ENCODE measurements around the gene TGFB1.

The TGFB1 gene

DNA sequence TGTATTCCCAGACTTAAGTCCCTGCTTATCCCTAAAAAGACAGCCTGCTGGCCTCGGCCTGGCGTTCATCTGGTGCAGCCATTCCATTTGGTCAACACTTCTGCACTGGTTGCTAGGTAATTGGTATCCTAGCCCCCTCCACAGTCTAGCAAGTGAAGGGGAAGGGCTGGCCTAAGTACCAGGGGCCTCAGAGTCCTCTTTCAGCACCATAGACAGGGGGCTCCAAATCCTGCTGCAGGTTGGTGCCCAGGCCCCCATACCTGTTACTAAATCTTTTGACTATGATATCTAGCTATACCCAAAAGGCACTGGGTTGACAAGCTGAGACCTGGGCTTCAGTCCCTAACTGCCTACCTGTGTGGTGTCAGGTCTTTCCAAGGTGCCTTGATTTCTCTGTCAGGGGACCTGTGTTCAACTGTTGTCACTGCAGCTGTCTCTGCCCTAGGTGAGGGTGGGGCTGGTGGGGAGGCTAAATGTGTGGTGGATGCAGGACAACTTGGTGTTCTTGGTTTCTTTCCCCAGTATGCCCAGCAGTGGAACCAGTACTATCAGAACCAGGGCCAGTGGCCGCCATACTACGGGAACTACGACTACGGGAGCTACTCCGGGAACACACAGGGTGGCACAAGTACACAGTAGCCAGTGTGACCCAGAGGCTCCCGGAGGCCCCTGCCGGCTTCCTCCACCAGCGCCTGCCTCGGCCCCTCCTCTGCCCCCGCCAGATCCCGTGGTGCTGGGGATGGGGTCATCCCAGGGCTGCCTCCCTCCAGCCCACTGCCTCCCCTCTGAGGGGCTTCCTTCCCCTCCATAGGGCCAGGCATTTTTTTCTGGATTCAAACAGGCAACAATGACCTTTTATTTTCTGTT, 47.6 kb downstream of the TGFB1 start:
- H3K9ac ChIP-seq, result peak overlapping the region; percentile 2; the same call in 1 of the 2 replicates
- H3K4me3 ChIP-seq (IDR thresholded peaks at IDR 0.05; ENCODE audit: insufficient read depth, low read depth, low read length), result no peak overlapping the region

DNA sequence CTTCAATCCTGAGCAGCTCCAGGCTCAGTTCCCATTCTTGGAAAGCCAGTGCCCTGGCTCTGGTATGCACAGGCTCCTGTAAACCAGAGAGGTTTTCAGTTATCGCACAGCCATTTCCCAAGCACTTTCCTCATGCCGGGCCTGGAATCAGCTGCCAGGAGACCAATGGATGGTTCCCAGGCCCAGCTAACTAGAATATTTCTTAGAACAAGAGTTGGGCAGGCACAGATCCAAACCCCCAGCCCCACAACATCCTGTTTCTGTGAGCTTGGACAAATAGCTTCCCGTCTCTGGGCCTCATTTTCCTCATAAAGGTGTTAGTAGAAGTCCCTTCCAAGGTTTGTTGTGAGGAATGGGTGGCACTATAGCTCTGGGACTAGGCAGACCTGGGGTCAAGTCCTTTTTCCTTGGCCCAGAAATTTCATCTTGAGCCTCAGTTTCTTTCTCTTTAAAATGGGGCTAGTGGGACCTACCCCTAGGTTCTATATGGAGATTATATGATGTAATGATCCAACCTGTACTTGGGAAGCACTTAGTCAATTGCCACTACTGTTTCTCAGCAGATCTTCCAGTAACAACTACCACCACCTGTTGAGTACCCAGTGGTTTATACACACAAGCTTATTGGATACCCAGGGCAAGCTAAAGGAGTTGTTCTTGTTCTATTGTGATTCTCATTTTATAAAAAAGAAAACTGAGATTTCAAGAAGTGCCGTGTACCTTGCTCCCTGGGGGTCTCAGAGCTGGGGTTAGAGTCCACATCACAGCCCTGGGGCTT, 48.8 kb downstream of the TGFB1 start:
- Histone ChIP-seq H2AFZ (ENCODE audit: low read depth) (no peak overlapping the region), H3K36me3 (ENCODE audit: insufficient read depth) (peaks cover 8% of the 10 kb centered on the region; the same call in 1 of the 2 replicates), H3K4me2 (no peak overlapping the region), H3K79me2 (ENCODE audit: insufficient read depth, low read depth) (no peaks in the 10 kb centered on the region), H3K9ac (no peak overlapping the region), H3K27me3 (ENCODE audit: insufficient read depth, low read depth) (no peaks in the 10 kb centered on the region), H4K20me1 (ENCODE audit: insufficient read depth) (no peaks in the 10 kb centered on the region), H3K27ac (peak overlapping the region; percentile 0; the same call in 1 of the 2 replicates), H3K4me3 (IDR thresholded peaks at IDR 0.05; ENCODE audit: insufficient read depth, low read depth, low read length) (no peak overlapping the region), H3K4me1 (ENCODE audit: low read depth, poor library complexity, severe bottlenecking) (peaks cover 51% of the 10 kb centered on the region)
- TF ChIP-seq, protein P1, sequence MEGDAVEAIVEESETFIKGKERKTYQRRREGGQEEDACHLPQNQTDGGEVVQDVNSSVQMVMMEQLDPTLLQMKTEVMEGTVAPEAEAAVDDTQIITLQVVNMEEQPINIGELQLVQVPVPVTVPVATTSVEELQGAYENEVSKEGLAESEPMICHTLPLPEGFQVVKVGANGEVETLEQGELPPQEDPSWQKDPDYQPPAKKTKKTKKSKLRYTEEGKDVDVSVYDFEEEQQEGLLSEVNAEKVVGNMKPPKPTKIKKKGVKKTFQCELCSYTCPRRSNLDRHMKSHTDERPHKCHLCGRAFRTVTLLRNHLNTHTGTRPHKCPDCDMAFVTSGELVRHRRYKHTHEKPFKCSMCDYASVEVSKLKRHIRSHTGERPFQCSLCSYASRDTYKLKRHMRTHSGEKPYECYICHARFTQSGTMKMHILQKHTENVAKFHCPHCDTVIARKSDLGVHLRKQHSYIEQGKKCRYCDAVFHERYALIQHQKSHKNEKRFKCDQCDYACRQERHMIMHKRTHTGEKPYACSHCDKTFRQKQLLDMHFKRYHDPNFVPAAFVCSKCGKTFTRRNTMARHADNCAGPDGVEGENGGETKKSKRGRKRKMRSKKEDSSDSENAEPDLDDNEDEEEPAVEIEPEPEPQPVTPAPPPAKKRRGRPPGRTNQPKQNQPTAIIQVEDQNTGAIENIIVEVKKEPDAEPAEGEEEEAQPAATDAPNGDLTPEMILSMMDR (conservative IDR thresholded peaks at IDR 0.05; ENCODE audit: low read depth, low read length), result no peak

More for the DNA sequence above, 47.6 kb downstream of the TGFB1 start:
- H2AFZ ChIP-seq (ENCODE audit: low read depth), result no peak overlapping the region
- peaks cover 48% of the 10 kb centered on the region for H3K4me1 ChIP-seq (ENCODE audit: low read depth, poor library complexity, severe bottlenecking)
- peaks cover 8% of the 10 kb centered on the region; the same call in 1 of the 2 replicates for H3K36me3 ChIP-seq (ENCODE audit: insufficient read depth)
- no peak overlapping the region; the same call in 1 of the 2 replicates for H3K4me2 ChIP-seq
- peaks cover 6% of the 10 kb centered on the region for H3K79me2 ChIP-seq (ENCODE audit: insufficient read depth, low read depth)
- no peaks in the 10 kb centered on the region for H4K20me1 ChIP-seq (ENCODE audit: insufficient read depth)
- TF ChIP-seq, protein P1 (conservative IDR thresholded peaks at IDR 0.05; ENCODE audit: low read depth, low read length), result no peak
- H3K27me3 ChIP-seq (ENCODE audit: insufficient read depth, low read depth), result no peaks in the 10 kb centered on the region
- H3K27ac ChIP-seq, result peak overlapping the region; percentile 95; the same call in 1 of the 2 replicates

DNA sequence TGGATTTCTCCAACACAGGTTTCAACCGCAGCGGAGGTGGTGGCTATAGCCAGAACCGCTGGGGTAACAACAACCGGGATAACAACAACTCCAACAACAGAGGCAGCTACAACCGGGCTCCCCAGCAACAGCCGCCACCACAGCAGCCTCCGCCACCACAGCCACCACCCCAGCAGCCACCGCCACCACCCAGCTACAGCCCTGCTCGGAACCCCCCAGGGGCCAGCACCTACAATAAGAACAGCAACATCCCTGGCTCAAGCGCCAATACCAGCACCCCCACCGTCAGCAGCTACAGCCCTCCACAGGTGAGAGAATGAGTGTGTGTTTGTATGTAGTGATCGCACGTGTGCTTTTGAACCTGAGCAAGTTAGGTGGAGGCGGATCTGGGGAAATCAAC, 49.8 kb downstream of the TGFB1 start:
- Histone ChIP-seq H3K4me1 (ENCODE audit: low read depth, poor library complexity, severe bottlenecking) (peaks cover 53% of the 10 kb centered on the region), H4K20me1 (ENCODE audit: insufficient read depth) (no peaks in the 10 kb centered on the region), H3K4me2 (no peak overlapping the region), H3K79me2 (ENCODE audit: insufficient read depth, low read depth) (peaks cover 5% of the 10 kb centered on the region; the same call in 1 of the 2 replicates), H3K27me3 (ENCODE audit: insufficient read depth, low read depth) (no peaks in the 10 kb centered on the region), H3K27ac (no peak overlapping the region), H3K36me3 (ENCODE audit: insufficient read depth) (peaks cover 8% of the 10 kb centered on the region; the same call in 1 of the 2 replicates), H2AFZ (ENCODE audit: low read depth) (no peak overlapping the region), H3K4me3 (IDR thresholded peaks at IDR 0.05; ENCODE audit: insufficient read depth, low read depth, low read length) (no peak overlapping the region), H3K9ac (no peak overlapping the region)
- TF ChIP-seq, protein P1 (conservative IDR thresholded peaks at IDR 0.05; ENCODE audit: low read depth, low read length), result no peak

DNA sequence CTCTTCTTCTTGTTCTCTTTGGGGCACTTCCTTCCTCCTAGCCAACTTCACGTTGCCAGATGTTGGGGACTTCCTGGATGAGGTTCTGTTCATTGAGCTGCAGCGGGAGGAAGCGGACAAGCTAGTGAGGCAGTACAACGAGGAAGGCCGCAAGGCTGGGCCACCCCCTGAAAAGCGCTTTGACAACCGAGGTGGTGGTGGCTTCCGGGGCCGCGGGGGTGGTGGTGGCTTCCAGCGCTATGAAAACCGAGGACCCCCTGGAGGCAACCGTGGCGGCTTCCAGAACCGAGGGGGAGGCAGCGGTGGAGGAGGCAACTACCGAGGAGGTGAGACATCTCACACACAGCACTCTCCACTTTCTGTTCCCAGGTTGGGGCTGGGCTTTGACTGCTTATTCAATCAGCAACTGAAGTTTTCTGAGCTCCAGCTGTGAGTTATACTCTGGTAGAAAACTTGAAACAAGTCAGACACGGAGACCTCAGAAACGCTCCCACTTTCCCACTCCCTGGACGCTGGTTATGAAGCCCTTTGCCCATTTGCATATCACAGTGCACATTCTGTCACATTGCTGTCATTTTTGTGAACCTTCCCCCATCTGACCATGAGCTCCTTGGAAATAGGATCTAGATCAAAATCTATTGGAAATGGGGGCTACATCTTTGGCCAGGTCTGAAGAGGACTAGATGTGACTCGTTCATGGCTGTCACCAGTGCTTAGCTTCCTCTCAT, 50.9 kb downstream of the TGFB1 start:
- H3K9ac ChIP-seq, result no peak overlapping the region
- H2AFZ ChIP-seq (ENCODE audit: low read depth), result no peak overlapping the region
- TF ChIP-seq, protein P1 (conservative IDR thresholded peaks at IDR 0.05; ENCODE audit: low read depth, low read length), result no peak
- H3K27ac ChIP-seq, result no peak overlapping the region
- peaks cover 8% of the 10 kb centered on the region; the same call in 1 of the 2 replicates for H3K36me3 ChIP-seq (ENCODE audit: insufficient read depth)
- H3K27me3 ChIP-seq (ENCODE audit: insufficient read depth, low read depth), result no peaks in the 10 kb centered on the region
- no peak overlapping the region for H3K4me3 ChIP-seq (IDR thresholded peaks at IDR 0.05; ENCODE audit: insufficient read depth, low read depth, low read length)
- peaks cover 9% of the 10 kb centered on the region; the same call in 1 of the 2 replicates for H3K79me2 ChIP-seq (ENCODE audit: insufficient read depth, low read depth)
- H3K4me2 ChIP-seq, result no peak overlapping the region
- H3K4me1 ChIP-seq (ENCODE audit: low read depth, poor library complexity, severe bottlenecking), result peaks cover 53% of the 10 kb centered on the region
- 0 out of 2 replicates have a peak, but pooled peaks cover 3% of the 10 kb centered on the region for H4K20me1 ChIP-seq (ENCODE audit: insufficient read depth)
